ENCODE measurements around the gene SLC27A6.
"Not testable (repeated sequence)": the region's sequence is repeated elsewhere in the genome, so short reads cannot be mapped to it uniquely, and the experiment has no call there.

Gene SLC27A6

GRCh38 chr5:129027260-129027659 lies 62.0 kb downstream of the SLC27A6 start:
- Mint-ChIP-seq H3K27ac (no peak overlapping the region), H3K4me3 (no peak overlapping the region), H3K4me1 (no peaks in the 10 kb centered on the region), H3K36me3 (ENCODE audit: low read depth) (no peaks in the 10 kb centered on the region), H3K9me3 (no peaks in the 10 kb centered on the region), H3K27me3 (ENCODE audit: low read depth, poor library complexity) (no peaks in the 10 kb centered on the region)
- no peak for DNase-seq
- TF ChIP-seq CTCF (IDR thresholded peaks at IDR 0.05): no peak

- peaks cover 7% of the 10 kb centered on the region for H3K27me3 Mint-ChIP-seq (ENCODE audit: low read depth, poor library complexity)
- no peak for TF ChIP-seq CTCF (IDR thresholded peaks at IDR 0.05)
- no peaks in the 10 kb centered on the region for H3K36me3 Mint-ChIP-seq (ENCODE audit: low read depth)
- H3K27ac Mint-ChIP-seq: no peak overlapping the region
- H3K4me1 Mint-ChIP-seq: no peaks in the 10 kb centered on the region
- no peak overlapping the region for H3K4me3 Mint-ChIP-seq
- DNase-seq: no peak
- peaks cover 6% of the 10 kb centered on the region for H3K9me3 Mint-ChIP-seq
Observed at GRCh38 chr5:129031886-129032683, 66.8 kb downstream of the SLC27A6 start.

GRCh38 chr5:129036257-129036656 lies 71.0 kb downstream of the SLC27A6 start:
- not testable (repeated sequence) for DNase-seq; H3K4me3 Mint-ChIP-seq; H3K4me1 Mint-ChIP-seq; H3K27ac Mint-ChIP-seq; H3K9me3 Mint-ChIP-seq; H3K27me3 Mint-ChIP-seq (ENCODE audit: low read depth, poor library complexity); H3K36me3 Mint-ChIP-seq (ENCODE audit: low read depth)

- no peak for DNase-seq
- Mint-ChIP-seq H3K36me3 (ENCODE audit: low read depth) (no peaks in the 10 kb centered on the region), H3K4me3 (no peak overlapping the region), H3K9me3 (peaks cover 16% of the 10 kb centered on the region), H3K27me3 (ENCODE audit: low read depth, poor library complexity) (no peaks in the 10 kb centered on the region), H3K4me1 (peaks cover 7% of the 10 kb centered on the region), H3K27ac (peak overlapping the region; percentile 76)
- no peak for TF ChIP-seq CTCF (IDR thresholded peaks at IDR 0.05)
Observed at GRCh38 chr5:129041196-129041881, 76.1 kb downstream of the SLC27A6 start.

GRCh38 chr5:129042306-129042705 lies 77.0 kb downstream of the SLC27A6 start:
- H3K9me3 Mint-ChIP-seq: peaks cover 16% of the 10 kb centered on the region
- no peak for DNase-seq
- no peaks in the 10 kb centered on the region for H3K27me3 Mint-ChIP-seq (ENCODE audit: low read depth, poor library complexity)
- H3K27ac Mint-ChIP-seq: no peak overlapping the region
- H3K36me3 Mint-ChIP-seq (ENCODE audit: low read depth): no peaks in the 10 kb centered on the region
- no peak for TF ChIP-seq CTCF (IDR thresholded peaks at IDR 0.05)
- peaks cover 7% of the 10 kb centered on the region for H3K4me1 Mint-ChIP-seq
- no peak overlapping the region for H3K4me3 Mint-ChIP-seq

- no peak for DNase-seq
- Mint-ChIP-seq H3K27ac (no peak overlapping the region), H3K27me3 (ENCODE audit: low read depth, poor library complexity) (no peaks in the 10 kb centered on the region), H3K9me3 (peaks cover 16% of the 10 kb centered on the region), H3K4me3 (no peak overlapping the region), H3K4me1 (peaks cover 7% of the 10 kb centered on the region), H3K36me3 (ENCODE audit: low read depth) (no peaks in the 10 kb centered on the region)
- TF ChIP-seq CTCF (IDR thresholded peaks at IDR 0.05): no peak
Observed at GRCh38 chr5:129043894-129044293, 78.6 kb downstream of the SLC27A6 start.

Data from nephron progenitor cell (in vitro differentiated cells).